Gastroesophageal sphincter (tissue), 4 donors: ENCODE measurements around the gene KCMF1. TPM values are rescaled to one million over a fixed set of nuclear protein-coding genes. Genes with fewer than 3 reads are reported as not detected.
A peak's percentile ranks its signal among the peaks of the same experiment; 100 is the strongest.

Source experiments
- ATAC-seq: fragments of 150-250 bp; one replicate; pipeline ENCODE4 v1.9.1; 2016; ENCODE audit warnings: mild to moderate bottlenecking, moderate library complexity
- H3K27ac ChIP-seq, 4 donors: fragments of 200-600 bp; sonication (generic) in 3 of 4; 1 replicate in 3 of 4; 2 replicates in 1 of 4; pipeline ENCODE4 v1.5.1; 2016 to 2019
- H3K27me3 ChIP-seq: fragments of 200-600 bp; sonication (generic); one replicate; pipeline ENCODE4 v1.5.1; 2019
- H3K36me3 ChIP-seq, 2 donors: fragments of 200-600 bp; sonication (generic); one replicate each; pipeline ENCODE4 v1.5.1; 2019; ENCODE audit warnings: control low read depth in 1 of 2
- H3K4me1 ChIP-seq, 3 donors: fragments of 200-600 bp; sonication (generic); 1 replicate in 2 of 3; 2 replicates in 1 of 3; pipeline ENCODE4 v1.5.1; 2016 to 2019; ENCODE audit warnings: control low read depth in 2 of 3
- H3K4me3 ChIP-seq, 2 donors: fragments of 200-600 bp; sonication (generic); one replicate each; pipeline ENCODE4 v1.5.1; 2019; ENCODE audit warnings: mild to moderate bottlenecking in 1 of 2, moderate library complexity in 1 of 2
- H3K9me3 ChIP-seq, 3 donors: fragments of 200-600 bp; sonication (generic); one replicate each; pipeline ENCODE4 v1.5.1; 2017 to 2019; ENCODE audit warnings: control low read depth in 2 of 3
- CTCF ChIP-seq, 4 experiments: fragments of 200-600 bp in 2 of 4; fragments of 450-650 bp in 2 of 4; sonication (generic) in 1 of 4; IDR thresholded peaks; one replicate each; pipeline ENCODE4 v1.5.1; 2017 to 2019; ENCODE audit warnings: antibody characterized with exemption in 4 of 4, mild to moderate bottlenecking in 2 of 4, moderate library complexity in 2 of 4
- EP300 ChIP-seq: sonication (generic); formaldehyde crosslinking; IDR thresholded peaks from one replicate; pipeline ENCODE4 v1.6.1; 2017; ENCODE audit warnings: antibody characterized with exemption, mild to moderate bottlenecking
- POLR2A ChIP-seq, 2 donors: fragments of 450-650 bp; IDR thresholded peaks; one replicate each; pipeline ENCODE4 v1.6.1; 2017; ENCODE audit warnings: antibody characterized with exemption in 2 of 2, mild to moderate bottlenecking in 2 of 2, moderate library complexity in 1 of 2
- POLR2AphosphoS5 ChIP-seq: sonication (generic); formaldehyde crosslinking; IDR thresholded peaks from one replicate; pipeline ENCODE4 v1.6.1; 2017; ENCODE audit warnings: antibody characterized with exemption
- WGBS, 2 donors: methylation state at CpG; one replicate each; pipeline ENCODE4 v1.1.5; 2018; ENCODE audit warnings: low coverage in 1 of 2; 5-methylcytosine and 5-hydroxymethylcytosine counted together
- total RNA-seq, 4 donors: library from RNA; depleted of rRNA; stranded (reverse); fragments of >200 nt; gene quantifications; one replicate each; pipeline ENCODE4 v1.1.0, GENCODE V29; 2016

KCMF1 gene
- total RNA-seq, 4 donors from 2014 or later = 39.4 to 79.1 (median 68.1) TPM

GRCh38 chr2:85017411-85018048 is 46.6 kb downstream of the KCMF1 start:
- H3K36me3 ChIP-seq = no peaks in the 10 kb centered on the region
- H3K27me3 ChIP-seq = no peaks in the 10 kb centered on the region
- WGBS, 2 donors = 11 to 15% methylated on average over 4 to 5 of the region's 5 CpGs
- no peaks in the 10 kb centered on the region for H3K9me3 ChIP-seq
- H3K27ac ChIP-seq = no peak overlapping the region
- peaks cover 11 to 78% (median 12%) of the 10 kb centered on the region in 3 donors for H3K4me1 ChIP-seq
- no peak overlapping the region for H3K4me3 ChIP-seq
- TF ChIP-seq POLR2AphosphoS5 = no peak
- TF ChIP-seq CTCF (IDR thresholded peaks at IDR 0.05) = peak in 2 of 4 experiments; percentile 30 to 38
- ATAC-seq = no peak

GRCh38 chr2:85018049-85018447 is 47.1 kb downstream of the KCMF1 start:
- H3K36me3 ChIP-seq = no peaks in the 10 kb centered on the region
- TF ChIP-seq CTCF (IDR thresholded peaks at IDR 0.05) = no peak
- TF ChIP-seq EP300 = no peak
- TF ChIP-seq POLR2AphosphoS5 = no peak
- TF ChIP-seq POLR2A (IDR thresholded peaks at IDR 0.05) = no peak
- H3K4me3 ChIP-seq = no peak overlapping the region
- WGBS, 2 donors = 60 to 94% methylated on average over 1 to 4 of the region's 8 CpGs
- peaks cover 11 to 74% (median 12%) of the 10 kb centered on the region in 3 donors for H3K4me1 ChIP-seq
- ATAC-seq = no peak
- H3K27me3 ChIP-seq = no peaks in the 10 kb centered on the region
- no peaks in the 10 kb centered on the region for H3K9me3 ChIP-seq
- no peak overlapping the region for H3K27ac ChIP-seq

GRCh38 chr2:85019121-85019520 is 48.2 kb downstream of the KCMF1 start:
- H3K4me3 ChIP-seq = no peak overlapping the region
- no peak for TF ChIP-seq POLR2A (IDR thresholded peaks at IDR 0.05)
- TF ChIP-seq POLR2AphosphoS5 = no peak
- TF ChIP-seq EP300 = no peak
- TF ChIP-seq CTCF (IDR thresholded peaks at IDR 0.05) = no peak
- H3K27ac ChIP-seq = no peak overlapping the region
- no peak for ATAC-seq
- peaks cover 11 to 65% (median 12%) of the 10 kb centered on the region in 3 donors for H3K4me1 ChIP-seq
- H3K27me3 ChIP-seq = no peaks in the 10 kb centered on the region
- no peaks in the 10 kb centered on the region for H3K9me3 ChIP-seq
- H3K36me3 ChIP-seq = no peaks in the 10 kb centered on the region

GRCh38 chr2:85022232-85022631 is 51.3 kb downstream of the KCMF1 start:
- Histone ChIP-seq H3K4me1 (peaks cover 0 to 40% (median 0%) of the 10 kb centered on the region in 3 donors), H3K27me3 (no peaks in the 10 kb centered on the region), H3K9me3 (no peaks in the 10 kb centered on the region), H3K27ac (no peak overlapping the region), H3K4me3 (no peak overlapping the region), H3K36me3 (no peaks in the 10 kb centered on the region)
- no peak for TF ChIP-seq EP300
- 98 to 100% methylated on average over 3 to 5 of the region's 5 CpGs for WGBS, 2 donors
- ATAC-seq = no peak

- Histone ChIP-seq H3K9me3 (no peaks in the 10 kb centered on the region), H3K4me1 (peaks cover 0 to 21% (median 0%) of the 10 kb centered on the region in 3 donors), H3K27me3 (no peaks in the 10 kb centered on the region), H3K27ac (no peak overlapping the region), H3K36me3 (peaks cover 0 to 19% of the 10 kb centered on the region in 2 donors), H3K4me3 (no peak overlapping the region)
- ATAC-seq = no peak
- 72 to 85% methylated on average over 5 to 7 of the region's 8 CpGs for WGBS, 2 donors
- TF ChIP-seq POLR2A (IDR thresholded peaks at IDR 0.05) (no peak), EP300 (no peak), POLR2AphosphoS5 (no peak), CTCF (IDR thresholded peaks at IDR 0.05) (no peak)
These were observed 53.5 kb downstream of the KCMF1 start for GRCh38 chr2:85024372-85025047.
